Stimulated activated CD4-positive, alpha-beta T cell treated with anti-CD3 and anti-CD28 coated beads, Interleukin-4, amount 100 ng/mL, for 24 hours (primary cell): ENCODE results near the gene SPATA31E1.
"Not testable (repeated sequence)": the region's sequence is repeated elsewhere in the genome, so short reads cannot be mapped to it uniquely, and the experiment has no call there.

ENCODE experiments used
- DNase-seq: peaks from one replicate; pipeline ENCODE4 v3.0.0-alpha.2; 2020

Gene SPATA31E1

DNA sequence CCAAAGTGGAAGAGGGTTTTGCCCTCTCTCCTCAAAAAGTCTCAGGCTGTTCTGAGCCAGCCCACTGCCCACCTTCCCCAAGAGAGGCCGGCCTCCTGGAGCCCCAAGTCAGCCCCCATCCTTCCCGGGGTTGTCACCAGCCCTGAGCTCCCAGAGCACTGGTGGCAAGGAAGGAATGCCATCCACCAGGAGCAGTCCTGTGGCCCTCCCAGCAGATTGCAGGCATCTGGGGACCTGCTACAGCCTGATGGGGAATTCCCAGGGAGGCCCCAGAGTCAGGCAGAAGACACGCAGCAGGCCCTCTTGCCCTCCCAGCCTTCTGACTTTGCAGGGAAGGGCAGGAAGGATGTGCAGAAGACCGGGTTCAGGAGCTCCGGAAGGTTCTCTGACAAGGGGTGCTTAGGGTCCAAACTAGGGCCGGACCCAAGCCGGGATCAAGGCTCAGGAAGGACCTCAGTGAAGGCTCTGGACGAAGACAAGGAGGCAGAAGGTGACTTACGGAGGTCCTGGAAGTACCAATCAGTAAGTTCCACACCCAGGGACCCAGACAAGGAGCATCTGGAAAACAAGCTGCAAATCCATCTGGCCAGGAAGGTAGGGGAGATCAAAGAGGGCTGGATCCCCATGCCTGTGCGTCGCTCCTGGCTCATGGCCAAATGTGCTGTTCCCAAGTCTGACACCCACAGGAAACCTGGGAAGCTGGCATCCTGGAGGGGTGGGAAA, 3.7 kb downstream of the SPATA31E1 start:
- DNase-seq: no peak

DNA sequence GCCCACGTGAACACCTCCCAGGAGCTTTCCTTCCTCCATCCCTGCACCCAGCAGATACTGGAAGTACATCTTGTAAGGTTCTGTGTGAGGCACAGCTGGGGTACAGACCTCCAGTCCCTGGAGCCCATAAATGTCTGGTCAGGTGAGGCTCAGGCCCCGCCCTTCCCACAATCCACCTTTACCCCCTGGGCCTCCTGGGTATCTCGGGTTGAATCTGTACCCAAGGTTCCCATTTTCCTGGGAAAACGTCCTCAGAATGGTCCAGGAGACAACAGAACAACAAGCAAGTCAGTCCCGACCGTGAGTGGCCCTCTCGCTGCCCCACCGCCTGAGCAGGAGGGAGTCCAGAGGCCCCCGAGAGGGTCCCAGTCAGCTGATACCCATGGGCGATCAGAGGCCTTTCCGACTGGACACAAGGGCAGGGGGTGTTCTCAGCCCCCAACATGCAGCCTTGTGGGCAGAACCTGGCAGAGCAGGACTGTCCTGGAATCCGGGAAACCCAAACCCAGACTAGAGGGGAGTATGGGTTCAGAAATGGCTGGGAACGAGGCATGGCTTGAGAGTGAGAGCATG, 4.3 kb downstream of the SPATA31E1 start:
- DNase-seq: no peak

GRCh38 chr9:87887661-87888480, 5.2 kb downstream of the SPATA31E1 start:
- no peak for DNase-seq

- no peak for DNase-seq
These were observed 5.8 kb downstream of the SPATA31E1 start for GRCh38 chr9:87888501-87888900.

DNA sequence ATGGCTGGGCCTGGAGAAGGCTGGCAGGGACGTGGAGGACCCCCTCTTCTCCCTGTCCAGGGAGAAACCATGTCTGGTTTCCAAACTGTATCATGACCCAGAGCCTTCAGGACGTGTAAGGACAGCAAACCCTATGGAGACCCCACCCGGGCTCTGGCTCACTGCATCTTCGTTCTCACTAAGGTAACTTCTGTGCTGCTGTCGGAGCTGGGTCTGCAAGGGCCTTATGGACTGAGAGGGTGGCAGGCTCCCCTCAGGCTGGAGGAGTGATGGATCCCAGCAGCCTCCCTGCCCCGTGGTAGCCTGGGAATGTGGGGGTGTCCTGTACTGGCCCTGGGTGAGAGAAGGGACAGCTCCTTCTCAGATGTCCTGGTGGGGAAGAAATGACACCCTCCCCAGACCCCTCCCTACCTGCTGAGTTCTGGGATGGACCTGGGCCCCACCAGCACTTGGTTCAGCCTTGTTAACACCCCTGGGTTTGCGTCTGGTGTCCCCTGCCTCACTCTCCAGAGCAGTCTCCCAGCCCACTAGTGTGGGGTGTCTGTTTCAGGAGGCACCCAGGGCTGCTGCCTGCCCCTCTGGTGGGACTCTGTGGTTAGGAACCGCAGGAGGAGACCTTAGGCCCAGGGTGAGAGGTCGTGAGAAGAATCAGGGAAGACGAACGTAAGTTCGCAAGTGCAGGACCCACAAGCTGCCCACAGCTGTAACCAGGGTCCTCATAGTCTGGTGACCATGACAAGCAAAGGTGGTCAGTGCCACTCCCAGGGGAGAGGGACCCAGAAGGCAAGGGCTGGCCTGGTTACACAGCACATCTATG, 6.6 kb downstream of the SPATA31E1 start:
- no peak for DNase-seq

- no peak for DNase-seq
These were observed 7.2 kb downstream of the SPATA31E1 start for GRCh38 chr9:87889882-87890252.

- no peak for DNase-seq
These were observed 8.2 kb downstream of the SPATA31E1 start for GRCh38 chr9:87890837-87891236.

DNA sequence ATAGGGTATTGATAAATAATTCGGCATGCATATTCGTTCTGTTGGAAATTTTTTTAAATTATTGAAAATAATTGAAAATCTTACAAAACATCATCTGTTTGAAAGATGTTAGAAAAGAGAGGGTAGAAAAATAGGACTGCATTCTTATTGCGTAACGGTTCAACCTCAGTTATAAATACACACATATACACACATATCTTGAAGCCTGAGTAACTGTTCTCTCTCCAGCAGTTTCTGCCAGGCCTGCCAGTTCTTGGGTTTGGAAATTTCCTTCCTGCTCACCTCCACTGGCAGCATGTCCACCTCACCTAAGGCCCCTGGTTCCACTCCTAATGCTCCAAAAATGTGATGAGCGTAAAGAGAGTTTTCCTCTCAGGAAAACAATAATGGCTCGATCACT, 9.1 kb downstream of the SPATA31E1 start:
- DNase-seq: no peak

- no peak for DNase-seq
These were observed 10.3 kb downstream of the SPATA31E1 start for GRCh38 chr9:87892956-87893355.

DNA sequence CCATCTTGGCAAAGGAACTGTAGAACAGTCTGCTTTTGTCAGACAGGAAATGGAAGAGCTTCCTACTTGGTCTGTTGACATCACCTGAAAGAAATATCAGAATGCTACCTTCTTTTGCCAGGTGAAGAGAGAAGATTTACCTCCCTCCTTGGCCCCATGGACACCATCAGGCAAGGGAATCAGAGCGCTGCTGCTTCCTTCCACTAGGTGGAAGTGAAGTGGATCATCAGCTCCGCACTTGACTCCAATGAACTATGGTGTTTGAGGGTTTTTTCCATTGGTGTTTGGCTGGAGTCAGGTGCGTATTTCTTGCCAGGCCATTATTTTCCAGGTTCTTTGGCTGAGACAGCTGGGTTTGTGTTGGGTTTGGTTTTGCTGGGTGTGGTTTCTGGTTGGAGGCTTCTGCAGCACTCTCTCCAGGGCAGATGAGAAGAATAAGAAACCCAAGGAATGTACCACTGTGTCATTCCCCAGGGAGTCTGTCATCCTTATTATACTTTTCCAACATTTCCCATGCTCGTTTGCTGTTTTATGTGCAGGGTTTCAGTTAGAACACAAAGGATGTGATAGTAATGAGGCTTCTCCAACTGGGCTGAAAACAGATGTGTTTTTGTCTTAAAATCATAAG, 12.4 kb downstream of the SPATA31E1 start:
- DNase-seq: no peak

DNA sequence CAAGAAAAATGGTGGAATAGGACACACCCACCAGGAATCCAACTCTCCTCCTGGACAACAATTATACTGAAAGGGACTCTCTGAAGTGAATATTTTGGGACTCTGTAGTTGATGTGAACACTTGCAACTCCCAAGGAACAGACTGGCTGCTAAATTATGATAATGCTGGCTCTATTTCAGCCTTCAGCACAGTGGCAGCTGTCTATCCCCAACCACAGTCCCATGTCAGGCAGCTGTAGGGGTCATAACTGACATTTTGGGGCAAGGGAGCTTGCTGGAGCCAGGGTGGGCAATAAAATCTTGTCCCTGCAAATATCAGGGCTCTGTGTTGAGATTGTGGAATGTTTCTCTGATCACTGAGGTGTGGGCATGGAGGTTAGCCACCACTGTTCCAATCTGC, 14.2 kb downstream of the SPATA31E1 start:
- no peak for DNase-seq

GRCh38 chr9:87898151-87898550, 15.5 kb downstream of the SPATA31E1 start:
- DNase-seq: no peak

DNA sequence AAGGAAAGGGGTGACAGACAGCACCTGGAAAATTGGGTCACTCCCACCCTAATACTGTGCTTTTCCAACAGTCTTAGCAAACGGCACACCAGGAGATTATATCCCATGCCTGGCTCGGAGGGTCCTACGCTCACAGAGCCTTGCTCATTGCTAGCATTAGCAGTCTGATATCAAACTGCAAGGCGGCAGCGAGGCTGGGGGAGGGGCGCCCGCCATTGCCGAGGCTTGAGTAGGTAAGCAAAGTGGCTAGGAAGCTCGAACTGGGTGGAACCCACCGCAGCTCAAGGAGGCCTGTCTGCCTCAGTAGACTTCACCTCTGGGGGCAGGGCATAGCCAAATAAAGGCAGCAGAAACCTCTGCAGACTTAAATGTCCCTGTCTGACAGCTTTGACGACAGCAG, 19.7 kb downstream of the SPATA31E1 start:
- DNase-seq: not testable (repeated sequence)

- no peak for DNase-seq
These were observed 26.8 kb downstream of the SPATA31E1 start for GRCh38 chr9:87909310-87910041.

- no peak for DNase-seq
These were observed 28.1 kb downstream of the SPATA31E1 start for GRCh38 chr9:87910821-87911220.

GRCh38 chr9:87917662-87918061, 35.0 kb downstream of the SPATA31E1 start, which contains the start of gene SPATA31C1:
SPATA31C1 (plus strand) TSS chr9:87917962.
- DNase-seq: not testable (repeated sequence)

DNA sequence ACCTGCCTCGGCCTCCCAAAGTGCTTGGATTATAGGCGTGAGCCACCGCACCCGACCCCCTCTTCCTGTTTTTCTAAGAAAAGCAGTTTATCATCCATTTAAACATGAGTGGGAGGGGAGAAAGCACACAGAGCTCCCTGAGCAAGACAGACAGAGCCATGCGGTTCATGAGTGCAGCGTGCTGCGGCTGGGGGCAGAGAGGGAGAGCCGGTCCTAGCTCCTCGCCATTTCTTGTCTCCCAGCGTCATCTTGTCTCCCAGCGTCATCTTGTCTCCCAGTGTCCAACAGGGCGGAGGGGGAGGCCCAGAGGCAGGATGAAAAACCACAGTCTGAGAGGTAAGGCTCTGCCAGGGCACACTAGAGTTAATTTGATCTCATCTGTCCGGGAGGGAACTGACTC, 36.3 kb downstream of the SPATA31E1 start:
- DNase-seq: not testable (repeated sequence)

GRCh38 chr9:87921561-87921960, 38.9 kb downstream of the SPATA31E1 start:
- DNase-seq: not testable (repeated sequence)

GRCh38 chr9:87923012-87923411, 40.3 kb downstream of the SPATA31E1 start:
- DNase-seq: peak; percentile 9

DNA sequence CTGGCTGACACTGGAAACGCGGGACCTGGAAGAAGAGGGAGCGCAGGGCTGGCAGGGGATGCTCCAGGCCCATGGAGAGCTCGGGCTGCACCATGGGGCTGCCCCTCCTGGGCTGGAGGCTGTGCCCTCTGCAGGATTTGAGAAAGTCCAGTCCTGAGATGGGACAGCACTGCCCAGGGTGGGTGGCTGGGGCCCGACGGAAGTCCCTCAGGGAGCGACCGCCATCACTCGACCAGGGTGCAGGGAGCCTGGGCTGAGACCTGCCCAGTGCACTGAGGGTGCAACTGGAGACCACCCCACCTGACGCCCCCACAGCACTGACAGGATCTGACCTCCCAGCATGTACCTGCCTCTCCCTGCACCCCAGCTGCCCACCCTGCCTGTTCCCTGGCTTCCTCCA, 42.2 kb downstream of the SPATA31E1 start:
- not testable (repeated sequence) for DNase-seq

- DNase-seq: not testable (repeated sequence)
These were observed 46.5 kb downstream of the SPATA31E1 start for GRCh38 chr9:87929152-87929551.

- DNase-seq: not testable (repeated sequence)
These were observed 51.8 kb downstream of the SPATA31E1 start for GRCh38 chr9:87934444-87934843.
